ENCODE data around the gene NDUFS4.
"Not testable (repeated sequence)": the region's sequence is repeated elsewhere in the genome, so short reads cannot be mapped to it uniquely, and the experiment has no call there.

NDUFS4 gene

DNA sequence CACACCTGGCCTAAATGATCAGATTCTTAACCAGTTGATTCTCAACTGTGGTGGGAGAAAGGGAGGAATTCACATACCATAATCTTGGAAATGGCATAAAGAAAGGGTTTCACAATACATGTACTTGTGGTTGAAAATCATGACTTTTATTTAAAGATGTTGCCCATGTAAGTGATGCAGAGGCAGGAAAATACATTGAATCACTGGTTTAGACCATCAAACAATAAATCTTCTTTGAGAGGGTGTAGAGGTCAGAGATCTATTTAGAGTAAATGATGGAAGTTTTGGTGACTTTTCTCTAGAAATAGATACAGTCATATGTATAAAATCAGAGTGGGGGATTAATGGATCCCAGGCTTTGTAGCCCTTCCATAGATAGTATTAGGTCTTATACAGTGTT, 15.4 kb downstream of the NDUFS4 start:
- DNase-seq = no peak

DNA sequence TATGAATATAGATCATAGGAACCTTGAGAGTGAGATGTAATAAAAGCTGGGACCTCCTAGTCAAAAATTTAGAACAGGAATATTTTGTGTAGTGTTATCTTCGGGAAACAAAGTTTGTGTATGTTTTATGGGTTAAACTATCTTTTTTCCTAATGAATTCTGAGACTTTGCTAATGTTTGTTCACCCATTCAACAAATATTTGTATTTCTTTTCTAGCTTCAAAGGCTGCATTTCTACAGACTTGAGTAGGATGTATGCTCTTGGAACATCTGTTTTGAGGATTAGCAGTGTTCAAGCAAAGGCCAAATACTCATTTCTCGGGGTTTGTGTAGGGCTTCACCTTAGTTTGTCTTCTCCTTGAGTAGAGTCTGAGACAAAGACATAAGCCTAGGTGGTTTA, 16.2 kb downstream of the NDUFS4 start:
- DNase-seq = no peak

DNA sequence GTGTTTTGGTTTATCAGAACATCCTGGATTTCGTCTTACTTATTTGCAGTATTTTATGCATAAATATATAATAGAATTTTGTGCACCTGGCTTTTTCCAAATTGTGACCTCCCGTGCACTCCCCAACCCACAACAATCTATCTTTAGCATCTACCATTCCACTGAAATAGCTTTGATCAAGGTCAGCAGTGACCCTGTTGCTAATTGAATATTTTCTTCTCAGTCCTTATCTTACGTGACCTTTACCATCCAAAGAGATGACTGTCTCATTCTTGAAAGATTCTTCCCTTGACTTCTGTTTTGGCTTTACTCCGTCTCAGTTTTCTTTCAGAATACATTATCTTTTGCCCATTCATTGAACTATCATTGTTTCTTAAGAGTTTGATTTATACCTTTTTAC, 18.4 kb downstream of the NDUFS4 start:
- no peak for DNase-seq

DNA sequence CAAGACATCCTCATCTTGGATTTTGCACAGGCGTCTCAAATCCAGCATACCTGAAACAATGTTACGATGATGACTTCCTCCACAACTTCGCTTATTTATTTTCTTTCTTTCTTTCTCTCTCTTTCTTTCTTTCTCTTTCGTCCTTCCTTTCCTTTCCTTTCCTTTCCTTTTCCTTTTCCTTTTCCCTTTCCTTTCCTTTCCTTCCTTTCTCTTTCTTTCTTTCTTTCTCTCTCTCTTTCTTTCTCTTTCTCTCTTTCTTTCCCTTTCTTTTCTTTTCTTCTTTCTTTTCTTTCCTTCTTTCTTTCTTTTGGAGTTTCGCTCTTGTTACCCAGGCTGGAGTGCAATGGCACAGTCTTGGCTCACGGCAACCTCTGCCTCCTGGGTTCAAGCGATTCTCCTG, 20.1 kb downstream of the NDUFS4 start:
- DNase-seq = no peak

DNA sequence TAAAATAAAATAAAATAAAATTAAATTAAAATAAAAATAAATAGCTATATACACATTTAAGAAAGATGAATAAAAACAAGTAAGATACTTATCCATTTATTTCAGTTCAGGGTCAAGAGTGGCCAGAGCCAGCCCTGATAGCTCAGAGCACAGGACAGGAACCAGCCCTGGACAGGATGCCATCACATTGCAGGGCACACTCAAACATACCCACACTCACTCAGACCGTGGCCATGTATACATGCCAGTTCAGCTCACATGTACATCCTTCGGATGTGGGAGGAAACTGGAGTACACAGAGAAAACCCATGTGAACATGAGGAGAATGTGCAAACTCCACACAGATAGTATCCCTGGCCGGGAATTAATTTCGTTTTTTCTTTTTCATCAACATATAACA, 21.8 kb downstream of the NDUFS4 start:
- DNase-seq = no peak

DNA sequence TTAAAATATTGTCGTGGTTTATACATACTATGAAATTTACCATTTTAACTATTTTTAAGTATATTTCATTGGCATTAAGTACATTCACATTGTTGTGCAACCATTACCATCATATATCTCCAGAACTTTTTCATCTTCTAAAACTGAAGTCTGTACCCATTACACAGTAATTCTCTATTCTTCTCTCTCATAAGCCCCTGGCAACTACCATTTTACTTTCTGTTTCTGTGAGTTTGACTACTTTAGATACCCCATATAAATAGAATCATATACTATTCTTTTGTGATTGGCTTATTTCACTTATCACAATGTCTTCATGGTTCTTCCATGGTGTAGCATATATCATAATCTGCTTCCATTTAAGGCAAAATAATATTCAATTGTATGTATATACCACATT, 30.3 kb downstream of the NDUFS4 start:
- DNase-seq = no peak

DNA sequence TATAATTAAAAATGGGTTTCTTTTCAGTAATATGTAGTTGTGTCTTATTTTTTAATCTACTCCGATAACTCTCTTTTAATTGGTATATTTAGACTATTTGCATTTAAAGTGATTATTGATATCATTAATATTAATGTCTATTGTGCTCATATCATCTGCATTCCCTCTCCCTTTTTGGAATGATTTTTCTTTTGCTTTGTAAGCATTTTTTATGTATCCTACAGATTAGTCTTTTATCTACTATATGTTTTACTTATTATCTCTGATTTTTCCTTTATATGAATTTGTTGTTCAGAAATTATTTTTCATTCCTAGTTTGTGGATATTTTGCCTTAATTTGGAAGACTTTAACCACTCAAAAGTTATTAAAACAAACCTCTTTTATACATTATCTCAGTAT, 34.0 kb downstream of the NDUFS4 start:
- DNase-seq = no peak

DNA sequence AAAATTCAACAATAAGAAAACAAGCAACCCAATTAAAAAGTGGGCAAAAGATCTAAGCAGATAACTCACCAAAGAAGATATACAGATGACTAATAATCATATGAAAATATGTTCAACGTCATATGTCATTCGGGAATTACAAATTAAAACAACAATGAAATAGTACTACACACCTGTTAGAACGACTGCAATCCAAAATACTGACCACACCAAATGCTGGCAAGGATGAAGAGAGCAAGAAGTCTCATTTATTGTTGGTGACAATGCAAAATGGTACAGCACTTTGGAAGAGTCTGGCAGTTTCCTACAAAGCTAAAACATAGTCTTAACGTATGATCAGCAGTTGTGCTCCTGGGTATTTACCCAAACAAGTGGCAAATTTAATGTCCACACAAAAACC, 37.5 kb downstream of the NDUFS4 start:
- DNase-seq = no peak

DNA sequence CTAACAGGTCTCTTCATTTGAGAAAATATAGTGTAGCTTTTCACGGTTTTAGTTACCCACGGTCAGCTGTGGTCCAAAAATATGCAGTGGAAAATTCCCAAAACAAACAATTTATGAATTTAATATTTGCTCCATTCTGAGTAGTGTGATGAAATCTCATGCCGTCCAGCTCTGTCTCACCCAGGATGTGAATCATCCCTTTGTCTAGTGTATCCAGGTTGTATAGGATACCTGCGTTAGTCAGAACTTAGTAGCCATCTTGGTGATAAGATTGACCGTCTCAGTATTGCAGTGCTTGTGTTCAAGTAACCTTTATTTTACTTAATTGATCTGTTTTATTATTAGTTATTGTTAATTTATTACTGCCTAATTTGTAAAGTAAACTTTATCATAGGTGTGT, 41.1 kb downstream of the NDUFS4 start:
- no peak for DNase-seq

DNA sequence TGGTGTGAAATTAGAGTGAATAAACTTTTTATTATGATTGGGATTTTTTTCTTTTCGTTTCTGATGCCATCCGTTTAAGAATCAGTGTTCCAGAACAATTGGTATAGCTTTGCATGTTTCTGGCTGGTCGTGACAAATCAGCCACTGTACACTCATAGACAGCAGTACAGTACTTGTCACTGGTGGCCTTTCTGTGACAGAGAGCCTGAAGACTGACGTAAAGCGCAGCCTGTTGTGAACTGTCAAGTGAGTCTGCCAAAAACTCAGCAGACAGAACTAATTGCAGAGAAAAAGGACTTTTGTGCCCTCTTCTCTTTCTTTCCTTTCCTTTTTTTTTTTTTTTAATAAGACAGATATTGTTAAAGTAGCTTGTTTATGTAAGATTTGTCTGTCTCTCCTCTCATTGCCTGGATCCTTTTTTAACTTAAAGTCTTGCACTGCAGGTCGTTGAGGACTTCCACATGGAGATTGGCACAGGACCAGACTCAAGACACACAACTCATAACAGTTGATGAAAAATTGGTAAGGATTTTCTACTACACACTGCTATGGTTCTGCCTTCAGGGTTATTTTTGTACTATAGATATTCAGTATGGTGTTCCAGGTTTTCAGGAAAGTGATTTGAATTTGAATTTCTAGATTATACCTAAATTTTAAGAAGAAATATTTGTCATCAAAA, 42.7 kb downstream of the NDUFS4 start:
- DNase-seq = no peak

DNA sequence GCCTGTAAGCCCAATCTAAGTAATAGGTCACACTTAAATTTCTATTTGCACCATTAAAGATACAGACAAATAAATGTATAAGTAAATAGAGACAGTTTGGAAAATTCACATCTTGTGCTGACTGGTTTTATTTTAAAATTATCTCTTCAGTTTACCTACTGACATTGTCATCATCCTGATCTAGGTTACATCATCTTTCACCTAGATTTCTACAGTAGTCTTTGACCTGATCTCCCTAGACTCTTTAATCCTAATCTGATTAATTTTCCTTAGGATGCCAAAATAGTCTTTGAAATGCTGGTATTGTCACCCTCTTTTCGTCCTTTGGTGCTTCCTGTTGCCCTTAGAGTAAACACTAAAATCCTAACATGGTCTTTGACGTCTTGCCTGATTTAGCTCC, 43.9 kb downstream of the NDUFS4 start:
- no peak for DNase-seq

DNA sequence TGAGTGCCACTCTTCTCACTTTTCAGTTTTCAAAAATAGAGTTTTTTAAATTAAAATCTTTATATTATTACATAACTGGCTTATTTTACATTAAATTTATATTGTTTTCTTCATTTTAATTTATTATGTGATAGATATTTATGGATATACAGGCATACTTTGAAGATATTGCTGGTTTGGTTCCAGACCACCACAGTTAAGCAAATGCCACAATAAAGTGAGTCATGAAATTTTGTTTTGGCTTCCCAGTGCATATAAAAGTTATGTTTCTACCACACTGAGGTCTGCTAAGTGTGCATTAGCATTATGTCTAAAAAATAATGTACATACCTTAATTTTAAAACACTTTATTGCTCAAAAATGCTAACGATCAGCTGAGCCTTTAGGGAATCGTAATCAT, 47.4 kb downstream of the NDUFS4 start:
- DNase-seq = no peak

DNA sequence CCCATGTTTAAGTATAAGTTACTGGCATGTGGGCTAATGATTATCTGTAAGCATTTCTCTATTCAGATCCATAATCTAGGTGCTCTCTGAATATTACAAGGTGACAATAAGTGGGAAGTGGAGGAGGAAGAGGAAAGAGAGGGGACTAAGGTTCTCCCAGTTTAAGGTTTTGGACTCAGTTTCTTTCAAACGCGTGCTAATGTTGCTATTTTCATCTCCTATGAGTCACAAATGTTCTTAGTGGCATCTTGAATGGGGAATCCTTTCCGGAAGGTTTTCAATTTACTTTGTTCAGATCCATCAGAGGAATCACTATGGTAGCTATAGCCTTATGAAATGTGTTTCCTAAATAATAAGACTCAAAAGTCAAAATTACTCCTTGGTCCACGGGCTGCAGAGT, 48.5 kb downstream of the NDUFS4 start:
- DNase-seq = not testable (repeated sequence)

DNA sequence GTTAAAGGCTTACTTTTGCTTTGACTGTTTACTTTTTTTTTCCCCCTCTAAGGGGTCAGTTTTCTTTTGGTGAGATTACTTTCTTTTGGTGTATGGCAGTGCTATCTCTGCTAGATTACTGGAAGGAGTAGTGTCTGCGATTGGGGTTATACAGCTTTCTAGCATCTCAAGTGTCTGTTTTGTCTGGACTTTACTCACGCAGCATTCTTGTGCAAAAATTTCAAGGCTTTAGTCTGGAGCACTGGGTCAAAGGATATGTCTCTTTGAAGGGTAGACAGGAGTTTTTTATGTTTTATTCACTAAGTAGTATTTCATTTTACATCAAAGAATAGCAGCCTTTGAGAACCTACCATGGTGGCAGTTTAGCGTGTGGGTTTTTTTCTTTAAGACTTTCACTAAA, 52.6 kb downstream of the NDUFS4 start:
- no peak for DNase-seq

DNA sequence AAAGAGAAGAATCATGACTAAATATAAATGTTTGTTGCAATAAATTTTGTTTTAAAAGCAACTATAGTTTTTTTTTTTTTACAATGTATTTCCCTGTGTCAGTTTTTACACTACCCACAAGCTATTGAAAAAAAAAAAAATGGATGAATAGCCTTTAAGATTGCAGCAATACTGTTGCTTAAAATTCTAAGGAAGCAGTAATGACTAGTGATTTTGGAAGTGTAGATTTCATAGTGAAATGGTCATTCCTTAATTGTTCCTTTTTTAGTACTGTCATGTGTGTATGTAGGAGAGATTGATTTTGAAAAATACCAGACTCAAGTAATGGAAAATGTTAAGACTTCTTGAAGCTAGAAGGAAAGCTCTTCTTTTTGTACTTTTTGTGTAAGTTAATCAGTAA, 53.1 kb downstream of the NDUFS4 start:
- DNase-seq = no peak

DNA sequence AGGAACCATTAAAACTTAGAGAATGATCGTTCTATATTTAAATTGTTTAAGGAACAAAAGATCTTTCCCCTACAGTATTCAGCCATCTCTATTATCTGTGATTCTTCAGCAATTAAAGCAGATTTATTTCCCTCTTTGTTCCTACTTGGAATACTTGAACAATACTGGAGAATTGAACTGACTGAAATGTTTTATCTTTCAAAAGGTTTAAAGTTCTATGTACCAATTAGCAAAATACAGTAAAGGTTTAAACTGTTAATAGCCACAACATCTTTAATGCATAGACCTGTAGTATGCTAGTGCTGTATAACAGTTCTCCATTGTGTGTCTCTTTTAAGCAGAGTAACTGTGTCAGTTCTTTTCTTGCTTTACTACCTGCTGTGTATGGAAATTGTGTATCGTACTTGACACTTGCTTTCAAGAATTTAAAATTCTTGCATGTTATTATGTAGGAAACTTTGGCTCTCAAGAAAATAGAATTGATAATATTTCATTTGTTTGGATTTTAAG, 54.0 kb downstream of the NDUFS4 start:
- no peak for DNase-seq

DNA sequence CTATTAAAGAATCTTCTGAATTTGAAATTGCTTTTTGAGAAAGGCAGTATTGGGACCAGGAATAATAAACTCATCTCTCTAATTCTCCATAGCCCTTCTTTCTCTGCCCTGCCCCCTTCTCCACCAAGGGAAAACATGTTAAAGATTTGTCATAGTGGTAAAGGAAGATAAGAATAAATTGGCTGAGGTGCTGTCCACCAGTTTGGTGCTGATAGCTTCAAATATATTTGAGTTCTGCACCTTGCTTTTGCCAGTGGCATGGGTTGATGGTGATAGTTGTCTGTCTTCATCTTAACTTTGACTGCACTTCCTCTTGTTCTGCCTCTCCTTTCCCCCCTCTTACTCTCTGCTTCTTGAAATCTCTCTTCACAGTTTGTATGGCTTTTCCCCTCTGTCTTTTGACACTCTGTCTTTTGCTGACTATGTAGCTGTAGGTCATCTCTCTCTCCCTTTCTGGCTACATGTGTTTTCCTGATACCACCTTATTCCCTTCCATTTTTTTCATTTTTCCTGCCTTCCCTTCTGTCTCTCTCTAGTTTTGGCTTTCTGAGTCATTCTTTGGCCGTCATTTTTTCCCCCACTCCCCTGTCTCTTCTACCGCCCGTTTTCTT, 56.6 kb downstream of the NDUFS4 start:
- no peak for DNase-seq

DNA sequence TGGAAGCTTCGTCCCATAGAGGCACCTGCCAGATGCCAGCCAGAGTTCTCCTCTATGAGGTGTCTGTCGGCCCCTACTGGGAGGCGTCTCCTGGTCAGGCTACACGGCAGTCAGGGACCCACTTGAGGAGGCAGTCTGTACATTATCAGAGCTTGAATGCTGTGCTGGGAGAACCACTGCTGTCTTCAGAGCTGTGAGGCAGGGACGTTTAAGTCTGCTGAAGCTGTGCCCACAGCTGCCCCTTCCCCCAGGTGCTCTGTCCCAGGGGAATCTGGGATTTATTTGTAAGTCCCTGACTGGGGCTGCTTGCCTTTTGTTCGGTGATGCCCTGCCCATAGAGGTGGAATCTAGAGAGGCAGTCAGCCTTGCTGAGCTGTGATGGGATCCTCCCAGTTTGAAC, 70.8 kb downstream of the NDUFS4 start:
- no peak for DNase-seq

DNA sequence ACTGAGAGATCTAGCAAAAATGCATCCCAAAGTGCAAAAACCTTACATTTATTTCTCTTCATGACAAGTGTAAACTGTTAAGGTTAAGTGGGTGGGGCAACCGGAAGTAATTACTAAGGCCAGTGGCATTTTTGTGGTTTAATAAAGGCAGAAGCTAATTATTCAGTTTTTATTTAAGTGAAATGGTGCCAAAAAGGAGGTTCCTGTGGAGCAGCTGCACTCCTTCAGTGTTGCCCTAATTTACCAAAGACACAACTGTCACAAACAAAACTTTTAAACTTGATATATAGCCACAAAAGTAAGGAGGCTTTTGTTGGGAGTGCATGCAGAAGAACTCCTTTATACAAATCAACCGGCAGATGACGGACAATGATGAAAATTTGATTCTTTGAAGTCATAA, 81.6 kb downstream of the NDUFS4 start:
- no peak for DNase-seq

DNA sequence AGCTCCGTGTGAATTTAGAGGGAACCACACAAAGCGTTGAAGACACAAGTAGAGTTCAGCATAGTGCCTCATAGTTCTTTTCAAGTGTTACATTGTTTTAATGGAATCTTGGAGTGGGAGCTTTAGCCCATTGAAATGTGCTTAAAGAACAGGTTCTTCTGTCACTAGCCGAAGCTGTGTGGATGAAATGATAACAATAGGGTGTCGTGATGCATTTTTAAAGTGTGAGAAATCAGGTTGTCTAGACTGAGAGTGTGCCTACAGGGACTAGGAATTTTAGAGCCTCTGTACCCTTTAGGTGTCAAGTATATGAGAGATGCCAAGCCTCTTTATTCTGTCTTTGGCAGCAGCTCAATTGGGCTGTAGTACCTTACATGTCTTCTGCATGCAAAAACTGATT, 83.0 kb downstream of the NDUFS4 start:
- no peak for DNase-seq

DNA sequence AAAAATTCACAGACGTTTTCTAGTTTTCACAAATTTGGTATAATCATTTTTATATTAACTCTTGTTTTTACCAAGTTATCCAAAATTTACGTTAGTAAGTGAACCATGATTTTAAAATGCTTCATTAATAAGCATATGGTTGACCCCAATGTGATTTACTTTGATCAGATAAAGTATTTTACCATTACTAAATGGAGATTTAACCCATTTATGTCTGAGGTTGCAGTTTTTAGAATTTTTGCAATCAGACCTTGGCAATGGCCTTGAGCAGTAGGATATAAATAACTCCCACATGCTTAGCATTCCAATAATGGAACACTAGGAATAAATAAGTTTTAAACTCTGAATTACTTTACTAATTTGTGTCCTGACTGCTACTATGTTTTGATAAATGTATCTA, 84.6 kb downstream of the NDUFS4 start:
- no peak for DNase-seq

DNA sequence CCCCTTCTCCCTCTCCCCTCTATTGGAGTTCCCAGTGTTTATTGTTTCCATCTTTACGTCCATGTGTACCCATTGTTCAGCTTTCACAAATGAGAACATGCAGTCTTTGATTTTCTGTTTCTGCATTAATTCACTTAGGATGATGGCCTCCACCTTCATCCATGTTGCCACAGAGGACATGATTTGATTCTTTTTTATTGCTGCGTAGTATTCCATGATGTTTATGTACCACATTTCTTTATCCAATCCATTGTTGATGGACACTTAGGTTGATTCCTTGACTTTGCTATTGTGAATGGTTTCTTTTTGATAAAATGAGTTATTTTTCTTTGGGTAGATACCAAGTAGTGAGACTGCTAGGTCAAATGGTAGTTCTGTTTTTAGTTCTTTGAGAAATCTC, 88.9 kb downstream of the NDUFS4 start:
- DNase-seq = no peak

DNA sequence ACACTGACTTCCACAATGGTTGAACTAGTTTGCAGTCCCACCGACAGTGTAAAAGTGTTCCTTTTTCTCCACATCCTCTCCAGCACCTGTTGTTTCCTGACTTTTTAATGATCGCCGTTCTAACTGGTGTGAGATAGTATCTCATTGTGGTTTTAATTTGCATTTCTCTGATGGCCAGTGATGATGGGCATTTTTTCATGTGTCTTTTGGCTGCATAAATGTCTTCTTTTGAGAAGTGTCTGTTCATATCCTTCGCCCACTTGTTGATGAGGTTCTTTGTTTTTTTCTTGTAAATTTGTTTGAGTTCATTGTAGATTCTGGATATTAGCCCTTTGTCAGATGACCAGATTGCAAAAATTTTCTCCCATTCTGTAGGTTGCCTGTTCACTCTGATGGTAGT, 100.1 kb downstream of the NDUFS4 start:
- DNase-seq = not testable (repeated sequence)

DNA sequence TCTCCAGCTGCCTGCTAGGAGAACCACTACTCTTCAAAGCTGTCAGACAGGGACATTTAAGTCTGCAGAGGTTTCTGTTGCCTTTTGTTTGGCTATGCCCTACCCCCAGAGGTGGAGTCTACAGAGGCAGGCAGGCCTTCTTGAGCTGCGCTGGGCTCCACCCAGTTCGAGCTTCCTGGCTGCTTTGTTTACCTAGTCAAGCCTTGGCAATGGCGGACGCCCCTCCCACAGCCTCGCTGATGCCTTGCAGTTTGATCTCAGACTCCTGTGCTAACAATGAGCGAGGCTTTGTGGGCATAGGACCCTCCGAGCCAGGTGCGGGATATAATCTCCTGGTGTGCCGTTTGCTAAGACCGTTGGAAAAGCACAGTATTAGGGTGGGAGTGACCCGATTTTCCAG, 104.9 kb downstream of the NDUFS4 start:
- DNase-seq = not testable (repeated sequence)

DNA sequence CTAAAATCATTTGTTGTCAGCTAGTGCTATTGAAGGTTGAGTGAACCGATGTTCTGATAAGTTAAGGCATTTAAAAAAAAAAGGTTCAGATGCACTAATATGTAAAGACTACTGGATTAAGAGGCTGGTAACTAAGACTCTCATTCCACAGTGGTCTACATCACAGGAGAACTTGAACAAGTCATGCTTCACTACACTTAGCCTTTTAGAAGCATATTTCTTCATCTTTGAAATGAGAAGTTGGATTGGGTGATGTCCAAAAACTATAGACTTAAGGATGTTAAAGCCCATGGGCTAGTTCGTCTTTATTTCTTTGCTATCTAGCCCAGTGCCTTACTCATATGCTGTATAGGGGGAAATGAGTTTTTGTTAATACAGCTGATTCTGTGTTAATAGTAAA, 107.2 kb downstream of the NDUFS4 start:
- no peak for DNase-seq
